Lung (tissue), 12 donors: ENCODE results near the gene PKMYT1. TPM values are rescaled to one million over a fixed set of nuclear protein-coding genes. Genes with fewer than 3 reads are reported as not detected.
"Not testable (repeated sequence)": the region's sequence is repeated elsewhere in the genome, so short reads cannot be mapped to it uniquely, and the experiment has no call there.

Source experiments
- ATAC-seq: fragments of 200-7000 bp; cut with Tn5 transposase; one replicate; pipeline ENCODE4 v1.9.1; 2020; ENCODE audit warnings: moderate number of reproducible peaks; ENCODE audit not compliant: insufficient read depth, low FRiP score
- DNase-seq, 3 donors: peaks; one replicate each; pipeline ENCODE4 v3.0.0-alpha.2; 2013 to 2017
- H3K27ac ChIP-seq, 2 donors: one replicate each; pipeline ENCODE4 v1.5.1; 2013; ENCODE audit warnings: mild to moderate bottlenecking in 2 of 2, moderate library complexity in 2 of 2, control low read depth in 1 of 2, inconsistent platforms in 1 of 2, low read depth in 1 of 2, low read length in 1 of 2
- H3K27me3 ChIP-seq, 3 donors: one replicate each; pipeline ENCODE4 v1.5.1; 2013; ENCODE audit warnings: low read length in 2 of 3; ENCODE audit not compliant: control insufficient read depth in 3 of 3, insufficient read depth in 3 of 3
- H3K36me3 ChIP-seq, 4 donors: one replicate each; pipeline ENCODE4 v1.5.1; 2013; ENCODE audit warnings: low read length in 4 of 4, mild to moderate bottlenecking in 1 of 4, moderate library complexity in 1 of 4; ENCODE audit not compliant: control insufficient read depth in 4 of 4, insufficient read depth in 4 of 4
- H3K4me1 ChIP-seq, 5 donors: one replicate each; pipeline ENCODE4 v1.5.1; 2013; ENCODE audit warnings: low read length in 5 of 5, mild to moderate bottlenecking in 2 of 5, moderate library complexity in 1 of 5; ENCODE audit not compliant: control insufficient read depth in 5 of 5, insufficient read depth in 5 of 5
- H3K4me3 ChIP-seq: one replicate; pipeline ENCODE4 v1.5.1; 2013; ENCODE audit warnings: mild to moderate bottlenecking, control low read depth, moderate library complexity
- H3K9ac ChIP-seq, 2 donors: one replicate each; pipeline ENCODE4 v1.5.1; 2013; ENCODE audit warnings: low read length in 2 of 2, control low read depth in 1 of 2; ENCODE audit not compliant: insufficient read depth in 1 of 2
- H3K9me3 ChIP-seq, 4 donors: one replicate each; pipeline ENCODE4 v1.5.1; 2013; ENCODE audit warnings: low read length in 3 of 4, mild to moderate bottlenecking in 1 of 4, moderate library complexity in 1 of 4; ENCODE audit not compliant: control insufficient read depth in 4 of 4, insufficient read depth in 3 of 4
- CTCF ChIP-seq: IDR thresholded peaks from 2 replicates; pipeline ENCODE4 v1.5.1; 2012; ENCODE audit warnings: mild to moderate bottlenecking; ENCODE audit errors: control extremely low read depth, extremely low read depth
- whole genome bisulfite sequencing, 2 donors: extraction: QIAGEN DNeasy Blood & Tissue Kit; methylation state at CpG; one replicate each; pipeline ENCODE4 v1.1.7; 2013; 5-methylcytosine and 5-hydroxymethylcytosine counted together
- polyA plus RNA-seq, 2 donors: library from polyadenylated mRNA; stranded (reverse); fragments of 200-250 nt; gene quantifications; one replicate each; pipeline ENCODE4 v1.2.1, GENCODE V29; 2013
- total RNA-seq, 2 donors: library from RNA; depleted of rRNA in 1 of 2; stranded (reverse); fragments of >200 nt in 1 of 2; gene quantifications; one replicate each; pipeline ENCODE4 v1.2.1, GENCODE V29; 2014 to 2021
- donor health status: control.
- donor health status: control.
- donor health status: Bipolar disorder and iron deficiency.
- donor health status: healthy.
- donor health status: DM: yes; HTN: yes; CAD: no.

The PKMYT1 gene
- total and polyA plus RNA-seq, 4 donors = 2.9 to 9.4 (median 5.2) TPM

GRCh38 chr16:2934450-2934849 lies 45.8 kb downstream of the PKMYT1 start:
- Histone ChIP-seq H3K9ac (no peak overlapping the region), H3K4me3 (no peak overlapping the region), H3K4me1 (no peaks in the 10 kb centered on the region), H3K27ac (no peak overlapping the region), H3K27me3 (no peaks in the 10 kb centered on the region), H3K9me3 (no peaks in the 10 kb centered on the region), H3K36me3 (peaks cover 2 to 63% (median 16%) of the 10 kb centered on the region in 4 donors)
- 79 to 87% methylated on average over 15 of the region's 15 CpGs for WGBS, 2 donors
- TF ChIP-seq CTCF = no peak
- ATAC-seq (no peak), DNase-seq (no peak)

GRCh38 chr16:2933701-2934100 lies 46.5 kb downstream of the PKMYT1 start:
- Histone ChIP-seq H3K4me3 (no peak overlapping the region), H3K36me3 (peaks cover 2 to 63% (median 15%) of the 10 kb centered on the region in 4 donors), H3K27ac (no peak overlapping the region), H3K9ac (no peak overlapping the region), H3K4me1 (no peaks in the 10 kb centered on the region), H3K9me3 (no peaks in the 10 kb centered on the region), H3K27me3 (no peaks in the 10 kb centered on the region)
- no peak for TF ChIP-seq CTCF
- 89 to 91% methylated on average over 19 to 22 of the region's 22 CpGs for WGBS, 2 donors
- no peak for ATAC-seq
- no peak for DNase-seq

- no peaks in the 10 kb centered on the region for H3K27me3 ChIP-seq
- no peak for TF ChIP-seq CTCF
- no peak overlapping the region for H3K27ac ChIP-seq
- WGBS, 2 donors = 94% methylated on average over 30 of the region's 30 CpGs
- no peak overlapping the region for H3K9ac ChIP-seq
- no peak overlapping the region for H3K4me3 ChIP-seq
- ATAC-seq = no peak
- no peaks in the 10 kb centered on the region for H3K9me3 ChIP-seq
- no peaks in the 10 kb centered on the region for H3K4me1 ChIP-seq
- DNase-seq = no peak
- peaks cover 2 to 60% (median 15%) of the 10 kb centered on the region in 4 donors for H3K36me3 ChIP-seq
Observed at GRCh38 chr16:2933136-2933535, 47.1 kb downstream of the PKMYT1 start.

- H3K4me3 ChIP-seq, DNase-seq, H3K27ac ChIP-seq, H3K9me3 ChIP-seq, H3K4me1 ChIP-seq, H3K27me3 ChIP-seq, H3K9ac ChIP-seq, ATAC-seq: not testable (repeated sequence)
- WGBS, 2 donors = 92 to 94% methylated on average over 13 of the region's 13 CpGs
- H3K36me3 ChIP-seq = peaks cover under 1 to 44% (median 6%) of the 10 kb centered on the region in 4 donors
Observed at GRCh38 chr16:2931231-2931914, 48.9 kb downstream of the PKMYT1 start.
